HepG2 (cell line): ENCODE results near the gene FITM1. TPM values are rescaled to one million over a fixed set of nuclear protein-coding genes. Genes with fewer than 3 reads are reported as not detected.

Experiments used
- ARID5B ChIP-seq: IDR thresholded peaks from 2 replicates; pipeline ENCODE4 v1.4.0; 2020; ENCODE audit warnings: mild to moderate bottlenecking, missing genetic modification reagents
- ARNT2 ChIP-seq: sonication (generic); formaldehyde crosslinking; IDR thresholded peaks from 2 replicates; pipeline ENCODE4 v1.8.0; 2022; ENCODE audit warnings: mild to moderate bottlenecking, low read depth, missing genetic modification reagents, moderate library complexity
- FOXA1 ChIP-seq, 2 experiments: fragments of 450-650 bp in 1 of 2; sonication (generic) in 1 of 2; formaldehyde crosslinking in 1 of 2; IDR thresholded peaks; 2 replicates each; pipeline versions ENCODE4 v1.4.0 to v1.6.1; 2016 to 2020; ENCODE audit warnings: missing genetic modification reagents in 1 of 2
- GATA4 ChIP-seq: sonication (generic); IDR thresholded peaks from 2 replicates; pipeline ENCODE4 v1.6.1; 2016; ENCODE audit warnings: antibody characterized with exemption, low read depth, borderline replicate concordance
- GLI4 ChIP-seq: sonication (generic); formaldehyde crosslinking; IDR thresholded peaks from 2 replicates; pipeline ENCODE4 v1.5.1; 2020; ENCODE audit warnings: missing genetic modification reagents, mild to moderate bottlenecking, moderate library complexity, borderline replicate concordance
- HNF4G ChIP-seq, 2 experiments: sonication (generic) in 1 of 2; formaldehyde crosslinking in 1 of 2; IDR thresholded peaks; 2 replicates each; pipeline versions ENCODE4 v1.4.0 to v1.6.1; 2011 to 2020; ENCODE audit warnings: borderline replicate concordance in 2 of 2, low read depth in 2 of 2, mild to moderate bottlenecking in 2 of 2, low read length in 1 of 2, missing genetic modification reagents in 1 of 2, moderate library complexity in 1 of 2
- IRX3 ChIP-seq: sonication (generic); formaldehyde crosslinking; IDR thresholded peaks from 2 replicates; pipeline ENCODE4 v1.8.1; 2023; ENCODE audit warnings: mild to moderate bottlenecking, low read depth, missing genetic modification reagents, borderline replicate concordance
- MAF1 ChIP-seq: sonication (generic); formaldehyde crosslinking; IDR thresholded peaks from 2 replicates; pipeline ENCODE4 v1.5.0; 2020; ENCODE audit warnings: missing genetic modification reagents, borderline replicate concordance
- MIXL1 ChIP-seq: IDR thresholded peaks from 2 replicates; pipeline ENCODE4 v1.6.1; 2016
- MYC ChIP-seq: sonication (generic); formaldehyde crosslinking; IDR thresholded peaks from 2 replicates; pipeline ENCODE4 v1.9.0; 2021; ENCODE audit warnings: missing genetic modification reagents, borderline replicate concordance
- PHF5A ChIP-seq: IDR thresholded peaks from one replicate; pipeline ENCODE4 v1.6.1; 2018; ENCODE audit warnings: low read depth, missing genetic modification reagents; ENCODE audit not compliant: unreplicated experiment
- RBFOX2 ChIP-seq: fragments of 200-400 bp; formaldehyde crosslinking; IDR thresholded peaks from 2 replicates; pipeline ENCODE4 v1.6.1; 2017; ENCODE audit warnings: low read depth, mild to moderate bottlenecking, low read length
- RBM39 ChIP-seq: fragments of 200-400 bp; formaldehyde crosslinking; IDR thresholded peaks from one replicate; pipeline ENCODE4 v1.6.1; 2018; ENCODE audit warnings: antibody characterized with exemption, mild to moderate bottlenecking, low read depth, low read length; ENCODE audit not compliant: poor library complexity, severe bottlenecking
- RFXAP ChIP-seq: sonication (generic); formaldehyde crosslinking; IDR thresholded peaks from 2 replicates; pipeline ENCODE4 v1.4.0; 2020; ENCODE audit warnings: missing genetic modification reagents, borderline replicate concordance
- SMARCE1 ChIP-seq: fragments of 450-650 bp; IDR thresholded peaks from 2 replicates; pipeline ENCODE4 v1.6.1; 2017; ENCODE audit warnings: borderline replicate concordance
- SNAPC2 ChIP-seq: sonication (generic); formaldehyde crosslinking; IDR thresholded peaks from 2 replicates; pipeline ENCODE4 v1.8.1; 2022; ENCODE audit warnings: mild to moderate bottlenecking, missing genetic modification reagents
- SRSF4 ChIP-seq: fragments of 200-400 bp; formaldehyde crosslinking; IDR thresholded peaks from one replicate; pipeline ENCODE4 v1.6.1; 2018; ENCODE audit warnings: mild to moderate bottlenecking, low read depth, low read length, moderate library complexity; ENCODE audit not compliant: poor library complexity, severe bottlenecking
- SSRP1 ChIP-seq: IDR thresholded peaks from 2 replicates; pipeline ENCODE4 v1.6.1; 2016; ENCODE audit warnings: control low read depth
- ZFP1 ChIP-seq: IDR thresholded peaks from 2 replicates; pipeline ENCODE4 v1.6.1; 2016
- ZNF17 ChIP-seq: sonication (generic); formaldehyde crosslinking; IDR thresholded peaks from 2 replicates; pipeline ENCODE4 v1.5.0; 2020; ENCODE audit warnings: mild to moderate bottlenecking, missing genetic modification reagents
- ZNF549 ChIP-seq: sonication (generic); formaldehyde crosslinking; IDR thresholded peaks from 2 replicates; pipeline ENCODE4 v1.5.0; 2020; ENCODE audit warnings: missing genetic modification reagents
- ZNF670 ChIP-seq: sonication (generic); formaldehyde crosslinking; IDR thresholded peaks from 2 replicates; pipeline ENCODE4 v1.8.0; 2022; ENCODE audit warnings: mild to moderate bottlenecking, missing genetic modification reagents, borderline replicate concordance
- ZNF713 ChIP-seq: sonication (generic); formaldehyde crosslinking; IDR thresholded peaks from 2 replicates; pipeline ENCODE4 v1.4.0; 2020; ENCODE audit warnings: mild to moderate bottlenecking, missing genetic modification reagents
- ZNF724P ChIP-seq: sonication (generic); formaldehyde crosslinking; IDR thresholded peaks from 2 replicates; pipeline ENCODE4 v1.8.0; 2022; ENCODE audit warnings: missing genetic modification reagents, borderline replicate concordance
- ZNF781 ChIP-seq: sonication (generic); formaldehyde crosslinking; IDR thresholded peaks from 2 replicates; pipeline ENCODE4 v1.5.1; 2020; ENCODE audit warnings: borderline replicate concordance, mild to moderate bottlenecking, missing genetic modification reagents; ENCODE audit errors: not compliant biosample characterization
- ZNF839 ChIP-seq: sonication (generic); formaldehyde crosslinking; IDR thresholded peaks from 2 replicates; pipeline ENCODE4 v1.4.0; 2020; ENCODE audit warnings: missing genetic modification reagents, mild to moderate bottlenecking, borderline replicate concordance
- polyA plus RNA-seq, 8 experiments: library from polyadenylated mRNA; depleted of rRNA in 3 of 8; stranded (reverse) in 7 of 8; unstranded in 1 of 8; fragments of >200 nt; fragmentation: Illumina TruSeq in 4 of 8; extraction: Trizol in 4 of 8; gene quantifications; 2 replicates each; pipeline versions ENCODE4 v1.2.1 to v1.2.3, GENCODE V29; 2011 to 2016; ENCODE audit warnings: low read depth in 4 of 8, missing spikeins in 1 of 8, mixed read lengths in 1 of 8; ENCODE audit not compliant: insufficient read depth in 1 of 8
- total RNA-seq, 5 experiments: library from RNA; depleted of rRNA; stranded (reverse); fragments of >200 nt; fragmentation: Illumina TruSeq; extraction: Trizol; gene quantifications; 2 replicates each; pipeline ENCODE4 v1.2.3, GENCODE V29; 2016; ENCODE audit warnings: low read depth in 1 of 5

FITM1 gene
- total and polyA plus RNA-seq, 2 of the 13 experiments (the other 11 are each of a cell fraction or from before 2014, with no cell fraction given), result 2.7 to 5.8 TPM

- TF ChIP-seq GLI4 (CRISPR knock-in tag) (peak; percentile 98; the same call in 1 of the 2 replicates), RBFOX2 (no peak; the same call in 1 of the 2 replicates), ZNF724P (peak; percentile 69), MIXL1 (CRISPR knock-in tag) (peak; percentile 99), SRSF4 (no peak), SMARCE1 (no peak), GATA4 (peak; percentile 88), ZNF549 (no peak), FOXA1 (IDR thresholded peaks at IDR 0.05) (no peak), FOXA1 (CRISPR knock-in tag; IDR thresholded peaks at IDR 0.05) (peak; percentile 81), ZNF17 (CRISPR knock-in tag) (peak; percentile 61; the same call in 1 of the 2 replicates), MAF1 (CRISPR knock-in tag) (peak; percentile 89; the same call in 1 of the 2 replicates), ZNF839 (CRISPR knock-in tag) (peak; percentile 98; the same call in 1 of the 2 replicates), MYC (CRISPR knock-in tag) (peak; percentile 99), IRX3 (no peak), ZNF781 (CRISPR knock-in tag) (peak; percentile 99), RBM39 (peak; percentile 98), RFXAP (CRISPR knock-in tag) (peak; percentile 94; the same call in 1 of the 2 replicates), ZNF713 (CRISPR knock-in tag) (peak; percentile 88; the same call in 1 of the 2 replicates), ZNF670 (CRISPR knock-in tag) (peak; percentile 94; the same call in 1 of the 2 replicates), ZFP1 (CRISPR knock-in tag) (peak; percentile 99), ARID5B (CRISPR knock-in tag) (peak; percentile 94), SNAPC2 (CRISPR knock-in tag) (peak; percentile 96), ARNT2 (CRISPR knock-in tag) (peak; percentile 90), HNF4G (IDR thresholded peaks at IDR 0.05; ENCODE audit: borderline replicate concordance, low read depth, low read length) (peak; percentile 18; the same call in 1 of the 2 replicates), HNF4G (CRISPR knock-in tag; IDR thresholded peaks at IDR 0.05; ENCODE audit: borderline replicate concordance, low read depth) (peak; percentile 88), PHF5A (CRISPR knock-in tag) (peak; percentile 100), SSRP1 (peak; percentile 99)
These were observed 30.7 kb downstream of the FITM1 start, which contains the start of gene IRF9 (continued) for GRCh38 chr14:24160850-24161804.
